22Rv1 (cell line): ENCODE data around the gene SLC25A21.

ENCODE experiments used
- H3K27ac ChIP-seq: fragments of 450-650 bp; 2 replicates; pipeline ENCODE4 v1.5.1; 2017
- ZFX ChIP-seq: fragments of 450-650 bp; IDR thresholded peaks from 2 replicates; pipeline ENCODE4 v1.6.1; 2017; ENCODE audit warnings: antibody characterized with exemption, borderline replicate concordance
- TF ChIP-seq, protein P1 (sequence below): fragments of 450-650 bp; IDR thresholded peaks from 2 replicates; pipeline ENCODE4 v1.5.1; 2017; ENCODE audit warnings: mild to moderate bottlenecking

Gene SLC25A21

DNA sequence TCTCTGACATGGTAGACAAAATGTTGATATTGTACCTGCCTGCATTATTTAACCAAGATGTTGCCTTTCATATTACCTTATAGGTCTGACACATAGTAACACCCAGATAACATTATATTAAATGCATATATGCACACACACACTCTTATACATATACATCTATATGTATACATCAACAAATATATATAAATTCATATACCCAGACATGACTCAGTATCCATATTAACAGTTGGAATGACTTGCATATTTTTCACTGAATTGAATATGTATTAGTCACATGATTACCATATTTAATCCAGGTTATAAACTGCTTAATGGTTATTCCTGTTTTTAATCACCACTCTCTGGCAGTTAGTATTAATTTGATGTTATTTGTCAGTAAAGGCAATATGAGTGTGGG is 425.5 kb downstream of the SLC25A21 start:
- TF ChIP-seq, protein P1, sequence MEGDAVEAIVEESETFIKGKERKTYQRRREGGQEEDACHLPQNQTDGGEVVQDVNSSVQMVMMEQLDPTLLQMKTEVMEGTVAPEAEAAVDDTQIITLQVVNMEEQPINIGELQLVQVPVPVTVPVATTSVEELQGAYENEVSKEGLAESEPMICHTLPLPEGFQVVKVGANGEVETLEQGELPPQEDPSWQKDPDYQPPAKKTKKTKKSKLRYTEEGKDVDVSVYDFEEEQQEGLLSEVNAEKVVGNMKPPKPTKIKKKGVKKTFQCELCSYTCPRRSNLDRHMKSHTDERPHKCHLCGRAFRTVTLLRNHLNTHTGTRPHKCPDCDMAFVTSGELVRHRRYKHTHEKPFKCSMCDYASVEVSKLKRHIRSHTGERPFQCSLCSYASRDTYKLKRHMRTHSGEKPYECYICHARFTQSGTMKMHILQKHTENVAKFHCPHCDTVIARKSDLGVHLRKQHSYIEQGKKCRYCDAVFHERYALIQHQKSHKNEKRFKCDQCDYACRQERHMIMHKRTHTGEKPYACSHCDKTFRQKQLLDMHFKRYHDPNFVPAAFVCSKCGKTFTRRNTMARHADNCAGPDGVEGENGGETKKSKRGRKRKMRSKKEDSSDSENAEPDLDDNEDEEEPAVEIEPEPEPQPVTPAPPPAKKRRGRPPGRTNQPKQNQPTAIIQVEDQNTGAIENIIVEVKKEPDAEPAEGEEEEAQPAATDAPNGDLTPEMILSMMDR = no peak
- no peak for TF ChIP-seq ZFX
- H3K27ac ChIP-seq = no peak overlapping the region

DNA sequence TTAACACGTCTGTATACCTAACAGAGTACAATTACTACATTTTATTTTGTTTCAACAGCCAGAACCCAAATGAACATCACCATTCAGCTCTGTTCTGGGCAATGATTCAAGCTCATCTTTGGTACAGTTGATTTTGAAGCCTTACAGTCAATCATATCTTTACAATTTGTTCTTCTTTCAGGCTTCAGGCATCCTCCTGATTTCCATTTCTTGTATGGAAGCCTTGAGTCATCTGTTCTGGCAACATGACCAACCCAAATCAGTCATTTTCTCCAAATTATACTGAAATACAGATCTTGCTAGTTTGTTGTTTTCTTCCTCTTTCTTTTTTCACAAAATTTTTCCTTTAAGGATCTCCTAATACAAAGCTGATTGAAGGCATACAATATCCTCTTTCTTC is 430.5 kb downstream of the SLC25A21 start:
- TF ChIP-seq ZFX = no peak
- TF ChIP-seq, protein P1 = no peak
- no peak overlapping the region for H3K27ac ChIP-seq

- H3K27ac ChIP-seq = no peak overlapping the region
- TF ChIP-seq ZFX = no peak
- TF ChIP-seq, protein P1 = no peak
These were observed 434.1 kb downstream of the SLC25A21 start for GRCh38 chr14:36738269-36738668.

- TF ChIP-seq ZFX = no peak
- H3K27ac ChIP-seq = no peak overlapping the region
These were observed 446.3 kb downstream of the SLC25A21 start for GRCh38 chr14:36726128-36726527.

DNA sequence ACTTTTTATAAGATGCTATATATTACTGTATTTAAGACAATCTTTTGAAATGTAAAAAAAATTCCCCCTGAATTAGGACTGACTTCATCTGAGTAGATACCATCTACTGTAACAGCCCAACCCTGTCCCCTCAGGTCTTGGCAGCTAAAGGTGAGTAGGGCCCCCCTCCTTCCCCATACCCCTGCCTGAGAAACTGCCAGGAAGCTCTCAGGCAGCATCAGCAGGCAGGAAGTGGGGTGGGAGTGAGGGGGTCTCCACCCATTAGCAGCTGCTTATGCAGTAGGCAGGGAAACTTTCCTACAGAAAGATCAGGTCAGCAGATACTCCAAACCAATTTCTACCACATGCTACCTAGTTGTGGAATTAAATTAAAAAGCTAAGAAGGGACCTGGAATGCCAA is 448.2 kb downstream of the SLC25A21 start:
- no peak overlapping the region for H3K27ac ChIP-seq

DNA sequence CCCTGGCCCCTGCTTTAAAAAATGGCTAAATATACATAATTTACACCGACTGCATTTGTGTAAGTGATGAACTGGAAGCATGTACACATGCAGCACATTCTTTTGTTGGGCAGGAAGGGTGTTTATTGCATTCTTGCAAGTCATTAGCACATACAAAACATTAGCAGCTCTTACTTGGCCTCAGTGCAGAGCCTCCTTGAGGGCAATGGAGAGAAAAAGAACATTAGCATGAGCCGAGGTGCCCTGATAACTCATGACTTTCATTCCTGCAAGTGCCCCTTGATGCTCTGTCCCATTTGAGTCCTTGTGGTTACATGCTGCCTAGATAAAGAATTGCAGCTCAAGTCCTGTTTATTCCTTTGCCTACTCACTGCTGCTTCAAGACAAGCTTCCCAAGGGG is 448.9 kb downstream of the SLC25A21 start:
- TF ChIP-seq ZFX = no peak
- TF ChIP-seq, protein P1 = no peak
- H3K27ac ChIP-seq = no peak overlapping the region

More for the DNA sequence above, 448.2 kb downstream of the SLC25A21 start:
- TF ChIP-seq ZFX = no peak
- TF ChIP-seq, protein P1 = no peak

DNA sequence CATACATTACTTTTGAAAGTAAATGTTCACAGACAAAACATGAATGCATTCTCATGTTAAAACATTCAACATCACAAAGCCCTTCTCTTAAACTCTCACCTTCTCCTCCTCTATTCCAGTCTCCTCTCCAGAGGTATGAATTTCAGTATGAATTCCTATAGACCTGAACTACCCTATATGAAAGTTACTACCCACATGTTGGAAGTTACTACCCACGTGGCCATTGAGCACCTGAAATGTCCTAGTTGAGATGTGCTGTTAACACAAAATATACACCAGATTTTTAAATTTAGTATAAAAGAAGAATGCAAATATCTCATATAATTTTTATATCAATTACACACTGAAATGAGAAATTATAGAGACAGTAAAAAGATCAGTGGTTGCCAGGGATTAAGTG is 450.5 kb downstream of the SLC25A21 start:
- no peak overlapping the region for H3K27ac ChIP-seq
- no peak for TF ChIP-seq ZFX
- TF ChIP-seq, protein P1 = no peak

- no peak for TF ChIP-seq ZFX
- TF ChIP-seq, protein P1 = no peak
- H3K27ac ChIP-seq = no peak overlapping the region
These were observed 451.7 kb downstream of the SLC25A21 start for GRCh38 chr14:36720657-36721056.
